Activated T-helper 2 cell treated with anti-CD3 and anti-CD28 coated beads, Interferon-gamma antibody, Interleukin-2, Interleukin-4, amounts not matched to agents 10 μg/mL and 5 μg/mL and 100 μg/mL, durations not matched to agents 14 hours and 24 hours and 36 hours (primary cell): Measurements from ENCODE around the gene DHX34. TPM values are rescaled to one million over a fixed set of nuclear protein-coding genes. Genes with fewer than 3 reads are reported as not detected.

Source experiments
- DNase-seq: peaks from one replicate; pipeline ENCODE4 v3.0.0; 2021; ENCODE audit warnings: low spot score
- H3K27ac Mint-ChIP-seq: one replicate; pipeline ENCODE4 v1.8.0; 2021; ENCODE audit warnings: mixed read lengths
- H3K27me3 Mint-ChIP-seq: one replicate; pipeline ENCODE4 v1.8.0; 2021; ENCODE audit warnings: low read depth, mixed read lengths
- H3K36me3 Mint-ChIP-seq: one replicate; pipeline ENCODE4 v1.8.0; 2021; ENCODE audit warnings: low read depth, mixed read lengths
- H3K4me1 Mint-ChIP-seq: one replicate; pipeline ENCODE4 v1.8.0; 2021; ENCODE audit warnings: low read depth, mixed read lengths
- H3K4me3 Mint-ChIP-seq: one replicate; pipeline ENCODE4 v1.8.0; 2021; ENCODE audit warnings: low read depth, mild to moderate bottlenecking, moderate library complexity, mixed read lengths
- H3K9me3 Mint-ChIP-seq: one replicate; pipeline ENCODE4 v1.8.0; 2021; ENCODE audit warnings: mixed read lengths
- intact Hi-C: fragments of 100-400 bp; cut with micrococcal nuclease; formaldehyde crosslinking; loops from one replicate; pipeline ENCODE4 v1.15.1; 2023
- total RNA-seq: library from RNA; stranded (reverse); gene quantifications from 2 replicates; pipeline ENCODE4 v1.2.3, GENCODE V29; 2022

The DHX34 gene
- total RNA-seq, 1 donor from 2014 or later, result 23.2 TPM

DNA sequence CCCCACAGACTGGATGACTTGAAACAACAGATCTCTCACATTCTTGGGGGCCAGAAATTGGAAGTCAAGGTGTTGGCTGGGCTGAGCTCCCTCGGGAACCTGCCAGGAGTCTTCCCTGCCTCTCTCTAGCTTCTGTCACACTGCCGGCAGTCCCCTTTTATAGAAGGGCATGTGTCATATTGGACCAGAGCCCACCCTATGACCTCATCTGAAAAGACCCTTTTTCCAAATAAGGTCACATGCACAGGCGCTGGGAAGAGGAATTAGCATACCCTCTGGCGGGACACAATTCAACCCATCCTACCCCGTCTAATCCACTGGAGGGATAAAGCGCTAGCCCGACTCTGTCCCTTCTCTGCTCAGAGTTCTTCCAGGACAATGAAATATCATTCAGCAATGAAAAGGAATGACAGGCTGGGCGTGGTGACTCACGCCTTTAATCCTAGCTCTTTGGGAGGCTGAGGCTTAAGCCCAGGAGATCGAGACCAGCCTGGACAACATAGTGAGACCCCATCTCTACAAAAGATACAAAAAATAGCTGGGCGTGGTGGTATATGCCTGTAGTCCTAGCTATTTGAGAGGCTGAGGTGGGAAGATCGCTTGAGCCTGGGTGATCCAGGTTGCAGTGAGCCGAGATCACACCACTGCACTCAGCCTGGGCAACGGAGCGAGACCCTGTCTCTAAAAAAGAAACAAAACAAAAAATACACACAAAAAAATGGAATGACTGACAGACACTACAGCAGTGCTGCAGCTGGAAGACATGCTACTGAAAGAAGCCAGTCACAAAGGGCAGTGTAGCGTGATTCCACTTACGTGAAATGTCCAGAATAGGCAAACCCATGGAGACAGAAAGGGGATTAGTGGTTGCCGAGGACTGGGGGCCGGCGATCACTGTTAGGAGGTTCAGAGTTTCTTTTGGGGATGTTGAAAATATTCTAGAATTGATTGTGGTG, 41.7 kb downstream of the DHX34 start:
- Mint-ChIP-seq H3K27ac (no peak overlapping the region), H3K36me3 (no peaks in the 10 kb centered on the region), H3K9me3 (no peaks in the 10 kb centered on the region), H3K4me1 (no peaks in the 10 kb centered on the region), H3K4me3 (no peak overlapping the region), H3K27me3 (peaks cover 5% of the 10 kb centered on the region)
- intact Hi-C loops, result loop anchor here (1.0 to 5.0 kb wide), 2 partner anchors 95 to 109 kb away; no protein-coding TSS in a partner anchor
- DNase-seq, result no peak

DNA sequence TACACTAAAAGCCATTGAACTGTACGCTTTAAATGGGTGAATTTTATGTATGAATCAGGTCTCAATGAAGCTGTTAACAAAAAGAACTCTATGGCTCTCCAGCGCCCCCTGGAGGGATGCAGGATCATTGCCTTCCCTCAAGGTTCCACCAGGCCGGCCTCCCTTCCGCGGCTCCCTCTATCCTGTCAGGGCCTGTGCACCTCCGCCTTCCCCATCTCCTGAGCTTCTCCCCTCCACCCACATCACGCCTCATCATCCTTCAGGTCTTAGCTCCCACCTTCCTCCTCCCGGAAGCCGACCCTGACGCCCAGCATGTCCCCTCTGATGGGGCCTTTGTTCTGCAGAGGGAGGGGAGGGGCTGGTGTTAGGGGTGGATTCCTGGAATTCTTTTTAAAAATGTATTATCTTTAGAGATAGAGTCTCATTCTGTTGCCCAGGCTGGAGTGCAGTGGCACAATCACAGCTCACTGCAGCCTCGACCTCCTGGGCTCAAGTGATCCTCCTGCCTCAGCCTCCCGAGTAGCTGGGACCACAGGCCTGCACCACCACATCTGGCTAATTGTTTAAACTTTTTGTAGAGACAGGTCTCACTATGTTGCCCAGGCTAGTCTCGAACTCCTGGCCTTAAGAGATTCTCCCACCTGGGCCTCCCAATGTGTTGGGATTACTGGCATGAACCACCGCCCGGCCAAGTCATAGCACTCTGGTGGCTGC, 42.6 kb downstream of the DHX34 start:
- intact Hi-C loops, result loop anchor here (1.0 to 5.0 kb wide), 2 partner anchors 95 to 109 kb away; no protein-coding TSS in a partner anchor
- no peaks in the 10 kb centered on the region for H3K4me1 Mint-ChIP-seq
- peaks cover 5% of the 10 kb centered on the region for H3K27me3 Mint-ChIP-seq
- no peak overlapping the region for H3K27ac Mint-ChIP-seq
- no peaks in the 10 kb centered on the region for H3K9me3 Mint-ChIP-seq
- no peaks in the 10 kb centered on the region for H3K36me3 Mint-ChIP-seq
- DNase-seq, result peak; percentile 70
- no peak overlapping the region for H3K4me3 Mint-ChIP-seq

DNA sequence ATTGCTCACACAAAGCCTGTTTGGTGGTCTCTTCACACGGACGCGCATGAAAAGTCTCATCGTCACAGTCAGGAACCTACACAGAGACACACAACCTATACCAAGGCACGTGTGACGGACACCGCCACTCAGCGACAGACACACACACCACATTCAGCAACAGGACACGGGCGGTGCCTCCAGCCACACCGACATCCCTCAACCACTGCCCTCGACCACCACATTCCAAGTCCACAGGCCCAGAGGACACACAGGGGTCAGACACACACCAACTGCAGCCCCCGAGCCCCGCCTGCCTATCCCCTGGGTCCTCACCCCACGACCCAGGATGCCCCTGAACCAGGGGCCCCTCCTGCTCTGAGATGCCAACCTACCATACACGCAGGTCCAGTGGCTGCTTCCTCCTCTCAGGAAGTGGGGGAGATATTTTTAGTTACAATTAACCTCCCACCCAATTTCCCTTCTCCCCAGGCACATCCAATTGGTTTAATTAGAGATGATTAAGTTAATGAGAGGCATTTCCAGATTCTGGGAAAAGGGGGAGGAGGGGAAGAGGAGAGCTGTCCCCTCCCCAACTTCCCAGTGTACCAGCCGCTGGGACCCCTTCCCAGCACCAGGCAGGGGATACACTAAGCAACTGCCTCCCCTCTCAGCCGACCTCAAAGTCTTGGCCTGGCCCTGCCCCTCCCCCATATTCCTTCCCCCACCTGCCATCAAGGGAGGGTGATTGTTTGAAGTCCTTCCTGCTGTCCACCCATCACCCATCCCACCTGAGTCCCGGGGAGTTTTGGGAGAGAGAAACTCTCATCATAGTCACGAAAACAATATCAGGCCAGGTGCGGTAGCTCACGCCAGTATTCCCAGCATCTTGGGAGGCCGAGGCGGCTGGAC, 49.8 kb downstream of the DHX34 start:
- Mint-ChIP-seq H3K4me3 (no peak overlapping the region), H3K9me3 (no peaks in the 10 kb centered on the region), H3K36me3 (no peaks in the 10 kb centered on the region), H3K4me1 (no peaks in the 10 kb centered on the region), H3K27ac (no peak overlapping the region), H3K27me3 (peaks cover 7% of the 10 kb centered on the region)
- DNase-seq, result no peak
- intact Hi-C loops, result no loop called here

DNA sequence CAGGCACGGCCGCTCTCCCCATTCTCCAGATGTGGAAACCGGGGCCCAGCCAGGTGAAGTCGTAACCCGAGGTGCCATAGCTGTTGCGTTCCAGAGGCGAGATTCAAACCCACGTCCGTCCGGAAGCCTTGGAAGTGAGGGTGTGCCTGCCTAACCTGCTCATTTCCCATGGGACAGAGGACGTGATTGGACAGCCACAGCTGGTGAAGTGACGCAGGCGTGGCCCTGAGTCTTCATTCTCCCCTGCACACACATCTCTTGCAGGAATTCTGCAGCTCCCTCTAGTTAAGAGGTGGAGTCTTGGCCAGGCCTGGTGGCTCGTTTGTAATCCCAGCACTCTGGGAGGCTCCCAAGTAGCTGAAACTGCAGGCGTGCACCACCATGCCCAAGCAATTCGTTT, 53.4 kb downstream of the DHX34 start:
- no peak overlapping the region for H3K4me3 Mint-ChIP-seq
- no peaks in the 10 kb centered on the region for H3K9me3 Mint-ChIP-seq
- no peaks in the 10 kb centered on the region for H3K4me1 Mint-ChIP-seq
- intact Hi-C loops, result no loop called here
- DNase-seq, result no peak
- H3K36me3 Mint-ChIP-seq, result no peaks in the 10 kb centered on the region
- H3K27me3 Mint-ChIP-seq, result peaks cover 16% of the 10 kb centered on the region
- no peak overlapping the region for H3K27ac Mint-ChIP-seq

DNA sequence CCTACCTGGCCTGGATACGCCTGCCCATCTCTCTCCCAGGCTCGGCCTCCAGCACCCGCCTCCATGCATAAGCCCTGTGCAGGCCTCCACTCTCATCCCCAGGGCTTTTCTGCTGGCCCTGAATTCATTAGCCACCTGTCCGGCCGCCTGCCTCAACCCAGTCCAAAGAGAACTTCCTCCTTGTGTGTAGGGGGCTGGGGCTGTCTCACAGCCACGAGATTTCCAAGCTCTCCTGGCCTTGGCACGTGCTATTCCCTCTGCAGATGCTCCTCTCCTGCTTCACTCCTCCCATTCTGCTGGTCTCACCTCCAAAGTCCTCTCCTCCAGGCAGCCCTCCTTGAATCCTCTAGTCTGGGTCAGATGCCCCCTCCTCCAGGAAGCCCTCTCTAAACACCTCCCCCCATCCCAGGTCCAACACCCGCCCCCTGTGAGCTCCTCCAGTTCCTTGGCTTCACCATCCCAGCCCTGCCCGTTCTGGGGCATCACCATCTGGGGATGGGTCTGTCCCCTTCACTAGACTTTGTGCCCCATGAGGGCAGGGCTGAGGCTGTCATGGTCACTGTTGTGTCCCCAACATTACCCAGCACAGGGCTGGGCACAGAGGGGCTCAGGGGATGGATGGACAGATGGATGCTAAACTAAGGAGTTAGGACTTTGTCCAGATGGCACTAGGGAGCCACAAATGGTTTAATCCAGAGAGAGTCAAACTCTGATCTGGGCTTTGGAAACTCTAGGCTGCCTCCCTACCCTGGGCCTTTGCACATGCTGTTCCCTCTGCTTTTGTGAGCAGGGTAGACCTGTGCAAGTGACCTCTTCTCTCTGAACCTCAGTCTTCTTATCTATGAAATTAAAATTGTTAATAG, 55.5 kb downstream of the DHX34 start:
- Mint-ChIP-seq H3K9me3 (no peaks in the 10 kb centered on the region), H3K36me3 (no peaks in the 10 kb centered on the region), H3K4me1 (no peaks in the 10 kb centered on the region), H3K27me3 (peaks cover 20% of the 10 kb centered on the region), H3K27ac (no peak overlapping the region), H3K4me3 (no peak overlapping the region)
- DNase-seq, result no peak
- intact Hi-C loops, result no loop called here

DNA sequence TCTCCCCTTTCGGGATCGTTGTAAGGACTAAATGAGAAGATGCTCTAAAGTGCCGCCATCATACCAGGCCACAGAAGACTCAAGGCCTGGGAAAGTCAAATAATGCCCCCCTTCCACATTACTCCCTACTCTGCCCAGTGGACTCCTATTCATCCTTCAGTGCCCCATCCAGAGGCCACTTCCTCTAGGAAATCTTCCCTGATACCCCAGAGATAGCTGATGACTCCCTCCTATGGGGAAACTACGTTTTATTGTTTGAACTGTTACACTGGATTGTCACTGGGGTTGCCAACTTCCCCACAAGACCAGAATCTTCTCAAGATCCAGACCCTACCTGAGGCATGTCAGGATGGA, 56.1 kb downstream of the DHX34 start:
- no peak overlapping the region for H3K4me3 Mint-ChIP-seq
- H3K4me1 Mint-ChIP-seq, result no peaks in the 10 kb centered on the region
- no peak for DNase-seq
- H3K27ac Mint-ChIP-seq, result no peak overlapping the region
- intact Hi-C loops, result no loop called here
- H3K9me3 Mint-ChIP-seq, result no peaks in the 10 kb centered on the region
- H3K27me3 Mint-ChIP-seq, result peaks cover 20% of the 10 kb centered on the region
- no peaks in the 10 kb centered on the region for H3K36me3 Mint-ChIP-seq

DNA sequence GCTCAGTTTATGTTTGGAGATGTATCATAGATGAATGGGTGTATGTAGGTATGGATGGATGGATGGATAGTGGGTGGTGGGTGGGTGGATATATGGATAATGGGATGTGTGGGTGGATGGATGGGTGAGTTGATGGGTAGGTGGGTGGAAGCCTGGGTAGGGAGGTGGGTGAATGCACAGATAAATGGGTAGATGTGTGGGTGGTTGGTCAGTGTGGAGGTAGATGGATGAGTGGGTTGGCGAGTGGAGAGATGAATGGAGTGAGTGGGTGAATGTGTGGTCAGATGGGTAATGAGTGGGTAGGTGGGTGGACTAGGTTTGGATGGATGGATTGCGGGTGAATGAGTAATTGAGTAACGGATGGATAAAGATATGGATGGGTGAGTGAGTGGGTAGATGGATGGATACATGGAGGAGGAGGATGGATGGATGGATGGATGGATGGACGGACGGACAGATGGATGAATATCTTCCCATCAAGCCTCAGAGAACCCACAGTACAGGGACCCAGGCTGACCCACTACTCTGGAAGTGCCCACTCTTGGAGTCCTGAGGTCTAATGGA, 56.8 kb downstream of the DHX34 start:
- no peak overlapping the region for H3K27ac Mint-ChIP-seq
- H3K4me3 Mint-ChIP-seq, result no peak overlapping the region
- intact Hi-C loops, result no loop called here
- no peaks in the 10 kb centered on the region for H3K36me3 Mint-ChIP-seq
- no peak for DNase-seq
- H3K27me3 Mint-ChIP-seq, result peaks cover 20% of the 10 kb centered on the region
- no peaks in the 10 kb centered on the region for H3K9me3 Mint-ChIP-seq
- no peaks in the 10 kb centered on the region for H3K4me1 Mint-ChIP-seq

DNA sequence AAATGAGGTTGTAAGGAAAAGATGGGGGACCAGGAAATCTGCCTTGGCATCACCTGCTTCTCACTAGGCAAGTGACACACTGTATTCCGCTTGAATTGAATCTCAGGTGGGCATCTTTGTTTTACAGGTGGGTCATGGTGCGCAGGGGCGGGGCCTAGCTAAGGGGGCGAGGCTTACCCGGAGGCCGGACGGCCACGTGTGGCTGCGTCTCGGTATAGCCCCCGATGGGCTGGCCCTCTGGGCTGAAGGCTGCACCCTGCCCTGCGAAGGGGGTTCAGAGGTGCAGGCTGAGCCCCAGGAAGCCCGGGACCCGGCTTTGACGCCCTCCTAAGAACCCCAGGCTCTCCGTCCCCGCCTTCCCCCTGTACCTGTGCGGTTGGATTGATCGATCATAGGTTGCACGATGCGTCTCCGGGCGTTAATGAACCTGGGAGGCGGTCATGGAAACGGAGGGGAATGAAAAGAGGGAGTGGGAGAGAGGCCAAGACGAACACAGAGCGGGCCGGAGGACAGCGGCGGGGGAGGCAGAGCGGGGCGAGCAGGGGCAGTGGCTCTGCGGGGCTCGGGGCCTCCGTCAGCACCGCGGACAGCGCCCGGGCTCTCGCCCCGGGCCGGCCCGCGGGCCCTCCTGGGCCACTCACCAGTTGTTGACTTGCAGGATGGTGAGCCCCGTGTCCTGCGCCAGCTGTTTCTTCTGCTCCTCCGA, 57.7 kb downstream of the DHX34 start:
- no peaks in the 10 kb centered on the region for H3K9me3 Mint-ChIP-seq
- H3K4me1 Mint-ChIP-seq, result no peaks in the 10 kb centered on the region
- intact Hi-C loops, result no loop called here
- H3K4me3 Mint-ChIP-seq, result no peak overlapping the region
- H3K27me3 Mint-ChIP-seq, result peaks cover 20% of the 10 kb centered on the region
- no peaks in the 10 kb centered on the region for H3K36me3 Mint-ChIP-seq
- no peak overlapping the region for H3K27ac Mint-ChIP-seq
- DNase-seq, result no peak

DNA sequence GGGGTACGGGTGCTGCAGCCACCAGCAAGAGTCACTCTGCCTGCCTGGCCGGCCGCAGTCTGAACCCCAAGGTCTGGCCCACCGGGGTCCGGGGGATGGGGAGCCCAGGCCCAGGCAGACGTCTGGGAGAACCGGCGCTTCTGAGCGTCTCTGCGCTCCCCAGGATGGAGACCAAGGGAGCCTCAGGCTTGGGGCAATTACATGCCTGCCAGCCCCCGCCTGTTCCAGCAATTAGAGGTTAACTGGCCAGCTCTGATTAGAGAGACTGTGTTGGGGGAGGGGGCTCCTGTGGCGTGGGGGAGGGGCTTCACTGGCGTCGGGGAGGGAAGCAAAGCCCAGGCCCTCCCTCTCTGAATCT, 58.3 kb downstream of the DHX34 start:
- H3K27me3 Mint-ChIP-seq, result peaks cover 20% of the 10 kb centered on the region
- DNase-seq, result no peak
- H3K4me3 Mint-ChIP-seq, result no peak overlapping the region
- no peaks in the 10 kb centered on the region for H3K9me3 Mint-ChIP-seq
- H3K4me1 Mint-ChIP-seq, result no peaks in the 10 kb centered on the region
- H3K27ac Mint-ChIP-seq, result no peak overlapping the region
- no peaks in the 10 kb centered on the region for H3K36me3 Mint-ChIP-seq
- intact Hi-C loops, result no loop called here

DNA sequence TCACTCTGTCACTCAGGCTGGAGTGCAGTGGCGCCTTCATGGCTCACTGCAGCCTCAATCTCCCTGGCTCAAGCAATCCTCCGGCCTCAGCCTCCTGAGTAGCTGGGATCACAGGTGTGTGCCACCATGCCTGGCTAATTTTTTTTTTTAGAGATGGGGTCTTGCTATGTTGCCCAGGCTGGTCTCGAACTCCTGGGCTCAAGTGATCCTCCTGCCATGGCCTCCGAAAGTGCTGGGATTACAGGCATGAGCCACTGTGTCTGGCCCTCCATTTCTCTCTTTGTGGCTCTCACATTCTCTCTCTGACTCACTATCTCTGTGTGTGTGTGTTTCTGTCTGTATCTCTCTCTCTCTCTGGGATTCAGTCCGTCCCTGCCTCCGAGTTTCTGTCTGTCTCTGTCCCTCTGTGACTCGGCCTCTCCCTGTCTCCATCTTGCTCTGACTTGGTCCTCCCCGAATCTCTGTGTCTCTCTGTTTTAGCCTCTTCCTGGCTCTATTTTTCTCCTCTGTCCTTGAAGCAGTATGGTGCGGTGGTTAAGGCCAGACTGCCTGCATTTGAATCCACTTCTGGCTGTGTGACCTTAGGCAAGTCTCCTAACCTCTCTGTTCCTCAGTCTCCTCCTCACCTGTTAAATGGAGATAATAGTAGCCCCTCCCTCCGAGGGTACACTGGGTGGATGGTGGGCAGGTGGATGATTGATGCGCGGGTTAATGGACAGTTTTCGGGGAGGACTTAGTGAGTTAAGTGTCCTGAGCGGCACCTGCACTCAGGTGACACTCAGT, 59.2 kb downstream of the DHX34 start:
- H3K27ac Mint-ChIP-seq, result no peak overlapping the region
- DNase-seq, result no peak
- no peaks in the 10 kb centered on the region for H3K9me3 Mint-ChIP-seq
- H3K4me3 Mint-ChIP-seq, result no peak overlapping the region
- intact Hi-C loops, result no loop called here
- H3K27me3 Mint-ChIP-seq, result peaks cover 21% of the 10 kb centered on the region
- no peaks in the 10 kb centered on the region for H3K36me3 Mint-ChIP-seq
- H3K4me1 Mint-ChIP-seq, result no peaks in the 10 kb centered on the region

DNA sequence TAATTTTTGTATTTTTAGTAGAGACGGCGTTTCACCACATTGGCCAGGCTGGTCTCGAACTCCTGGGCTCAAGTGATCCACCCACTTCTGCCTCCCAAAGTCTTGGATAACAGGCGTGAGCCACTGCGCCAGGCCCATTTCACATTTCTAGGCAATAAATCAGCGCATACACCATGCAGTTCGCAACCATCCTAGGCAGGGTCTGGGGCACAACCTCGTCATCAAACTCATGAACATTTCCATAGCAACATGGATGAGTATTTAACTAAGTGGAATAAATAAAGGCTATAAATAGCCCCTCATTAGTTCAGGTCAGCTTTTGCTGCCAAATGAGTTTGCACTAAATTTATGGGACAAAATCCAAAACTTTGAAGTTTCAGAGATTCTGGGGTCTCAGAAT, 62.0 kb downstream of the DHX34 start:
- Mint-ChIP-seq H3K27ac (no peak overlapping the region), H3K4me3 (no peak overlapping the region), H3K9me3 (no peaks in the 10 kb centered on the region), H3K36me3 (no peaks in the 10 kb centered on the region), H3K4me1 (no peaks in the 10 kb centered on the region), H3K27me3 (peaks cover 28% of the 10 kb centered on the region)
- intact Hi-C loops, result no loop called here
- DNase-seq, result no peak
